OCI-LY3 (cell line): Measurements from ENCODE around the gene DLD.

Experiments used
- CTCF ChIP-seq: fragments of 200-600, 300-600 bp; sonication (generic); IDR thresholded peaks from 2 replicates; pipeline ENCODE4 v1.5.1; 2014; ENCODE audit warnings: antibody characterized with exemption, low read length, low read depth
- EZH2phosphoT487 ChIP-seq: fragments of 200-600 bp; shearing (Covaris generic); IDR thresholded peaks from 2 replicates; pipeline ENCODE4 v1.6.1; 2018; ENCODE audit warnings: antibody characterized with exemption, mixed run types, low read depth

- TF ChIP-seq CTCF (no peak), EZH2phosphoT487 (no peak)
Measured at GRCh38 chr7:107936312-107936711, 45.3 kb downstream of the DLD start.
